K562 (cell line): Measurements from ENCODE around the gene KLHL29. TPM values are rescaled to one million over a fixed set of nuclear protein-coding genes. Genes with fewer than 3 reads are reported as not detected.

ENCODE experiments used
- ATAC-seq: fragments of 200-7000 bp; cut with Tn5 transposase; 3 replicates; pipeline ENCODE4 v1.9.1; 2020; ENCODE audit warnings: moderate library complexity
- BruUV-seq: library from RNA; stranded (reverse); fragments of 400-500 nt; replicated peaks from 2 replicates; lab custom pipeline; 2021; lab: Mats Ljungman, UMichigan
- CTCF ChIA-PET: fragments of 300-600 bp; formaldehyde crosslinking; extraction: SDS; loops from one replicate; lab custom pipeline; 2021; ENCODE audit warnings: low intra/inter-chr PET ratio; lab: Yijun Ruan, JAX
- POLR2A ChIA-PET: fragments of 300-600, 350-650 bp; sonication (Branson Sonifier 250); formaldehyde crosslinking; extraction: SDS; loops from one replicate; lab custom pipeline; 2021; ENCODE audit warnings: antibody characterized with exemption, inconsistent platforms; lab: Yijun Ruan, JAX
- DNase-seq, 4 experiments: peaks; one replicate each; pipeline versions ENCODE4 v3.0.0 to v3.0.0-alpha.2; 2011 to 2018; ENCODE audit warnings: low spot score in 3 of 4, mixed read lengths in 3 of 4; ENCODE audit errors: extremely low read depth in 1 of 4
- FAIRE-seq: peaks from 2 replicates; lab custom pipeline; 2011; peaks lifted over from hg19 to GRCh38; lab: Jason Lieb, UNC
- H2AFZ ChIP-seq: 2 replicates; pipeline ENCODE4 v1.6.0; 2011; ENCODE audit warnings: low read depth, low read length, control low read depth, inconsistent platforms
- H3K27ac ChIP-seq: fragments of 200-600 bp; 3 replicates; pipeline ENCODE4 v1.8.0; 2011; ENCODE audit warnings: low read depth, mild to moderate bottlenecking, control low read depth, inconsistent platforms, low read length, moderate library complexity, mixed read lengths; ENCODE audit errors: extremely low read depth
- H3K27me3 ChIP-seq, 2 experiments: fragments of 300-600 bp in 1 of 2; 2 replicates in 1 of 2; 3 replicates in 1 of 2; pipeline versions ENCODE4 v1.6.0 to v1.8.0; 2011; ENCODE audit warnings: inconsistent platforms in 2 of 2, low read length in 2 of 2, mild to moderate bottlenecking in 1 of 2, mixed read lengths in 1 of 2, moderate library complexity in 1 of 2; ENCODE audit not compliant: control insufficient read depth in 2 of 2, insufficient read depth in 2 of 2
- H3K36me3 ChIP-seq: fragments of 300-600 bp; 3 replicates; pipeline ENCODE4 v1.8.0; 2011; ENCODE audit warnings: mild to moderate bottlenecking, low read length, inconsistent platforms; ENCODE audit not compliant: control insufficient read depth, insufficient read depth
- H3K4me1 ChIP-seq, 2 experiments: fragments of 200-600 bp in 1 of 2; replicated peaks in 1 of 2; 2 replicates in 1 of 2; 3 replicates in 1 of 2; pipeline versions ENCODE4 v1.5.1 to v1.8.0; 2011; ENCODE audit warnings: inconsistent platforms in 2 of 2, low read length in 2 of 2, mild to moderate bottlenecking in 1 of 2, mixed read lengths in 1 of 2, moderate library complexity in 1 of 2; ENCODE audit not compliant: control insufficient read depth in 2 of 2, insufficient read depth in 2 of 2
- H3K4me2 ChIP-seq: 2 replicates; pipeline ENCODE4 v1.6.1; 2011; ENCODE audit warnings: low read length, control low read depth, inconsistent platforms, mixed read lengths; ENCODE audit not compliant: insufficient read depth
- H3K4me3 ChIP-seq: fragments of 200-600 bp; sonication (generic), shearing (Covaris generic); 2 replicates; pipeline ENCODE4 v1.5.1; 2016; ENCODE audit warnings: control low read depth, inconsistent platforms
- H3K79me2 ChIP-seq: fragments of 200-600 bp; 3 replicates; pipeline ENCODE4 v1.8.0; 2011; ENCODE audit warnings: low read length, inconsistent platforms; ENCODE audit not compliant: control insufficient read depth, insufficient read depth
- H3K9ac ChIP-seq, 2 experiments: 2 replicates each; pipeline versions ENCODE4 v1.6.0 to v1.6.1; 2011; ENCODE audit warnings: low read depth in 2 of 2, low read length in 2 of 2, control low read depth in 1 of 2, inconsistent platforms in 1 of 2, mild to moderate bottlenecking in 1 of 2, mixed read lengths in 1 of 2; ENCODE audit not compliant: insufficient read depth in 1 of 2
- H3K9me1 ChIP-seq: one replicate; pipeline ENCODE4 v1.6.0; 2011; ENCODE audit warnings: inconsistent platforms, mild to moderate bottlenecking, low read length, moderate library complexity; ENCODE audit not compliant: control insufficient read depth, insufficient read depth
- H3K9me3 ChIP-seq: replicated peaks from 2 replicates; pipeline ENCODE4 v1.5.1; 2011; ENCODE audit warnings: low read depth, low read length, inconsistent platforms; ENCODE audit not compliant: control insufficient read depth, insufficient read depth
- H4K20me1 ChIP-seq: replicated peaks from 2 replicates; pipeline ENCODE4 v1.6.1; 2011; ENCODE audit warnings: low read length, inconsistent platforms, mixed read lengths; ENCODE audit not compliant: control insufficient read depth, insufficient read depth
- FOXJ3 ChIP-seq: sonication (generic); formaldehyde crosslinking; IDR thresholded peaks from 2 replicates; pipeline ENCODE4 v1.4.0; 2020; ENCODE audit warnings: mild to moderate bottlenecking, missing genetic modification reagents
- PATZ1 ChIP-seq: fragments of 250-450 bp; sonication (Bioruptor Pico); IDR thresholded peaks from 2 replicates; pipeline ENCODE4 v1.5.0; 2020; ENCODE audit warnings: mild to moderate bottlenecking, borderline replicate concordance
- WGBS: fragments of 100-300 bp; shearing (Covaris generic); methylation state at CpG from one replicate; pipeline ENCODE4 v1.1.6; 2016; ENCODE audit warnings: low coverage, mixed read lengths; ENCODE audit not compliant: insufficient coverage; ENCODE audit errors: missing lambda C conversion rate; 5-methylcytosine and 5-hydroxymethylcytosine counted together
- in situ Hi-C: fragments of 300-500 bp; cut with MboI; formaldehyde crosslinking; loops from 4 replicates; pipeline ENCODE4 v1.15.0; 2018; ENCODE audit warnings: inconsistent platforms, mixed read lengths
- intact Hi-C: fragments of 100-400 bp; cut with micrococcal nuclease; formaldehyde crosslinking; loops from 2 replicates; pipeline ENCODE4 v1.14.2; 2022
- polyA plus RNA-seq, 8 experiments: library from polyadenylated mRNA; depleted of rRNA in 4 of 8; stranded (reverse) in 5 of 8; unstranded in 3 of 8; fragments of >200 nt; fragmentation: Nextera tagmentation in 2 of 8; fragmentation: Illumina TruSeq in 1 of 8; extraction: Ambion mirVana in 2 of 8; extraction: Trizol in 1 of 8; gene quantifications; 2 replicates each; pipeline versions ENCODE4 v1.2.1 to v1.2.3, GENCODE V29; 2011 to 2014; ENCODE audit warnings: inconsistent platforms in 1 of 8, missing spikeins in 1 of 8
- total RNA-seq, 7 experiments: library from RNA; depleted of rRNA in 6 of 7; stranded (reverse); fragments of >200 nt in 6 of 7; fragmentation: Illumina TruSeq in 2 of 7; extraction: Trizol in 2 of 7; gene quantifications; 2 replicates each; pipeline versions ENCODE4 v1.2.1 to v1.2.3, GENCODE V29; 2011 to 2021; ENCODE audit warnings: low replicate concordance in 1 of 7

The KLHL29 gene
- total and polyA plus RNA-seq, 9 of the 15 experiments (the other 6 are each of a cell fraction or from before 2014, with no cell fraction given), result 0.03 to 0.31 (median 0.08) TPM; not detected in 1

GRCh38 chr2:23616630-23617029, 231.7 kb downstream of the KLHL29 start:
- CTCF ChIA-PET, result no interaction called here
- Histone ChIP-seq H3K4me3 (no peak overlapping the region), H3K79me2 (no peaks in the 10 kb centered on the region), H3K9me3 (no peaks in the 10 kb centered on the region), H3K4me1 (no peaks in the 10 kb centered on the region), H3K27me3 (peaks cover 37 to 73% of the 10 kb centered on the region in 2 experiments), H3K9me1 (no peaks in the 10 kb centered on the region), H3K27ac (no peak overlapping the region), H3K9ac (no peak overlapping the region), H3K4me2 (no peak overlapping the region), H3K36me3 (no peaks in the 10 kb centered on the region), H2AFZ (no peak overlapping the region), H4K20me1 (peaks cover 4% of the 10 kb centered on the region; the same call in 1 of the 2 replicates)
- no TSS peak for BruUV-seq
- in situ Hi-C loops (no loop called here), intact Hi-C loops (no loop called here)
- FAIRE-seq, result no peak
- no peak for TF ChIP-seq FOXJ3 (CRISPR knock-in tag)
- TF ChIP-seq PATZ1 (CRISPR knock-in tag), result no peak
- no peak for DNase-seq
- WGBS, result 2% methylated on average over 15 of the region's 15 CpGs
- no peak for ATAC-seq
- POLR2A ChIA-PET, result interaction anchor here (0.6 kb wide), 1 partner anchor 82 kb away, joined by 3 read pairs; no protein-coding TSS in a partner anchor
